Osteoblast (primary cell): ENCODE results near the gene MAPK11. TPM values are rescaled to one million over a fixed set of nuclear protein-coding genes. Genes with fewer than 3 reads are reported as not detected.

Experiments
- DNase-seq: peaks from one replicate; pipeline ENCODE4 v3.0.0; 2011; ENCODE audit warnings: low spot score, mixed read lengths; ENCODE audit not compliant: insufficient read length; ENCODE audit errors: missing footprints
- H2AFZ ChIP-seq: 2 replicates; pipeline ENCODE4 v1.6.0; 2011; ENCODE audit warnings: mild to moderate bottlenecking, low read length
- H3K27ac ChIP-seq: 2 replicates; pipeline ENCODE4 v1.5.1; 2011; ENCODE audit warnings: mild to moderate bottlenecking, low read depth, low read length, moderate library complexity
- H3K27me3 ChIP-seq: 2 replicates; pipeline ENCODE4 v1.6.0; 2012; ENCODE audit warnings: mild to moderate bottlenecking, control low read depth, inconsistent platforms, low read length, moderate library complexity; ENCODE audit not compliant: insufficient read depth
- H3K36me3 ChIP-seq: 2 replicates; pipeline ENCODE4 v1.5.1; 2011; ENCODE audit warnings: mild to moderate bottlenecking, low read length, control low read depth, moderate library complexity; ENCODE audit not compliant: insufficient read depth
- H3K4me1 ChIP-seq: 2 replicates; pipeline ENCODE4 v1.5.1; 2011; ENCODE audit warnings: mild to moderate bottlenecking, low read length, control low read depth, moderate library complexity; ENCODE audit not compliant: insufficient read depth
- H3K4me2 ChIP-seq: 2 replicates; pipeline ENCODE4 v1.6.0; 2011; ENCODE audit warnings: mild to moderate bottlenecking, low read length; ENCODE audit not compliant: insufficient read depth
- H3K4me3 ChIP-seq: fragments of 200-600 bp; sonication (generic); 3 replicates; pipeline ENCODE4 v1.5.1; 2012; ENCODE audit warnings: mild to moderate bottlenecking, low read length, inconsistent platforms; ENCODE audit not compliant: insufficient read depth
- H3K79me2 ChIP-seq: 2 replicates; pipeline ENCODE4 v1.6.0; 2012; ENCODE audit warnings: mild to moderate bottlenecking, low read length, control low read depth, inconsistent platforms; ENCODE audit not compliant: insufficient read depth
- H3K9me3 ChIP-seq: 2 replicates; pipeline ENCODE4 v1.5.1; 2011; ENCODE audit warnings: low read depth, low read length, control low read depth
- H4K20me1 ChIP-seq: 2 replicates; pipeline ENCODE4 v1.6.0; 2012; ENCODE audit warnings: mild to moderate bottlenecking, low read length, control low read depth; ENCODE audit not compliant: insufficient read depth
- CTCF ChIP-seq: IDR thresholded peaks from 2 replicates; pipeline ENCODE4 v1.5.1; 2011; ENCODE audit warnings: mild to moderate bottlenecking, low read depth, low read length, moderate library complexity; ENCODE audit errors: extremely low read depth
- total RNA-seq: library from RNA; depleted of rRNA; stranded (reverse); fragments of >200 nt; gene quantifications from 2 replicates; pipeline ENCODE4 v1.2.3, GENCODE V29; 2012

The MAPK11 gene
- total RNA-seq, 1 donor: 6.2 TPM

GRCh38 chr22:50245214-50246072 is 24.7 kb downstream of the MAPK11 start:
- H3K27ac ChIP-seq: peak overlapping the region; percentile 83
- peaks cover 31% of the 10 kb centered on the region for H4K20me1 ChIP-seq
- no peaks in the 10 kb centered on the region for H3K27me3 ChIP-seq
- peaks cover 85% of the 10 kb centered on the region for H3K79me2 ChIP-seq
- peak overlapping the region; percentile 100 for H3K4me3 ChIP-seq
- H2AFZ ChIP-seq: peak overlapping the region; percentile 70
- H3K4me1 ChIP-seq: peaks cover 32% of the 10 kb centered on the region
- DNase-seq: peak; percentile 83
- H3K36me3 ChIP-seq: peaks cover 19% of the 10 kb centered on the region
- no peaks in the 10 kb centered on the region for H3K9me3 ChIP-seq
- peak overlapping the region; percentile 95 for H3K4me2 ChIP-seq
- no peak for TF ChIP-seq CTCF

GRCh38 chr22:50244420-50245213 is 25.6 kb downstream of the MAPK11 start, which contains the start of gene TUBGCP6:
Gene TUBGCP6 (minus strand): TSS chr22:50245023. CDS start chr22:50244459, 564 bp downstream.
- peaks cover 25% of the 10 kb centered on the region for H3K4me1 ChIP-seq
- H3K4me3 ChIP-seq: peak within 1 kb of the TSS; percentile 100
- H3K4me2 ChIP-seq: peak within 1 kb of the TSS; percentile 95
- H3K27ac ChIP-seq: peak within 1 kb of the TSS; percentile 83
- peaks cover 34% of the 10 kb centered on the region for H4K20me1 ChIP-seq
- peaks cover 26% of the 10 kb centered on the region for H3K36me3 ChIP-seq
- DNase-seq: peak; percentile 100
- H3K27me3 ChIP-seq: no peaks in the 10 kb centered on the region
- no peak for TF ChIP-seq CTCF
- no peaks in the 10 kb centered on the region for H3K9me3 ChIP-seq
- peak within 1 kb of the TSS; percentile 91 for H2AFZ ChIP-seq
- peaks cover 86% of the 10 kb centered on the region for H3K79me2 ChIP-seq

- H3K4me1 ChIP-seq: peaks cover 25% of the 10 kb centered on the region
- H3K79me2 ChIP-seq: peaks cover 87% of the 10 kb centered on the region
- peaks cover 38% of the 10 kb centered on the region for H4K20me1 ChIP-seq
- H2AFZ ChIP-seq: peak overlapping the region; percentile 80
- H3K27me3 ChIP-seq: no peaks in the 10 kb centered on the region
- H3K4me3 ChIP-seq: peak overlapping the region; percentile 100
- no peak for TF ChIP-seq CTCF
- no peak for DNase-seq
- H3K36me3 ChIP-seq: peaks cover 29% of the 10 kb centered on the region
- H3K27ac ChIP-seq: peak overlapping the region; percentile 83
- H3K4me2 ChIP-seq: peak overlapping the region; percentile 95
- H3K9me3 ChIP-seq: no peaks in the 10 kb centered on the region
Observed at GRCh38 chr22:50243685-50244419, 26.3 kb downstream of the MAPK11 start.
